ENCODE results near the gene FSTL5.

Gene FSTL5

GRCh38 chr4:161792991-161793390, 370.8 kb downstream of the FSTL5 start:
- no peak overlapping the region for H3K27ac ChIP-seq (ENCODE audit: low read length)
- H3K36me3 ChIP-seq (replicated peaks; ENCODE audit: insufficient read depth, low read length): no peaks in the 10 kb centered on the region
- no peaks in the 10 kb centered on the region for H4K20me1 ChIP-seq (ENCODE audit: insufficient read depth, low read length)
- H3K9me2 ChIP-seq (replicated peaks; ENCODE audit: insufficient read depth, low read length): no peaks in the 10 kb centered on the region
- H3K9ac ChIP-seq (ENCODE audit: low read length): no peak overlapping the region
- no peak overlapping the region for H3K4me3 ChIP-seq (ENCODE audit: low read length)
- H3K79me2 ChIP-seq (ENCODE audit: low read length): no peaks in the 10 kb centered on the region
- H3K4me1 ChIP-seq (ENCODE audit: low read length): no peaks in the 10 kb centered on the region
- H2AFZ ChIP-seq (ENCODE audit: low read length): no peak overlapping the region
- no peak overlapping the region for H3K4me2 ChIP-seq (ENCODE audit: low read depth, low read length)
- H3F3A ChIP-seq (ENCODE audit: insufficient read depth, low read length): no peaks in the 10 kb centered on the region
- no peaks in the 10 kb centered on the region for H3K9me3 ChIP-seq (replicated peaks; ENCODE audit: insufficient read depth, low read length)
- H3K27me3 ChIP-seq (replicated peaks; ENCODE audit: insufficient read depth, low read length): no peaks in the 10 kb centered on the region
- TF ChIP-seq CTCF (IDR thresholded peaks at IDR 0.05; ENCODE audit: low read length) (no peak), EZH2 (optimal IDR thresholded peaks at IDR 0.05; ENCODE audit: low read depth, low read length) (no peak), EZH2phosphoT487 (IDR thresholded peaks at IDR 0.05; ENCODE audit: low read length) (no peak)
- no peak for DNase-seq

GRCh38 chr4:161791796-161792556, 371.8 kb downstream of the FSTL5 start:
- Histone ChIP-seq H3F3A (ENCODE audit: insufficient read depth, low read length) (no peaks in the 10 kb centered on the region), H3K9ac (ENCODE audit: low read length) (no peak overlapping the region), H3K4me1 (ENCODE audit: low read length) (no peaks in the 10 kb centered on the region), H3K27me3 (replicated peaks; ENCODE audit: insufficient read depth, low read length) (no peaks in the 10 kb centered on the region), H3K36me3 (replicated peaks; ENCODE audit: insufficient read depth, low read length) (no peaks in the 10 kb centered on the region), H4K20me1 (ENCODE audit: insufficient read depth, low read length) (no peaks in the 10 kb centered on the region), H3K4me2 (ENCODE audit: low read depth, low read length) (no peak overlapping the region), H3K4me3 (ENCODE audit: low read length) (no peak overlapping the region), H3K27ac (ENCODE audit: low read length) (no peak overlapping the region), H3K9me2 (replicated peaks; ENCODE audit: insufficient read depth, low read length) (no peaks in the 10 kb centered on the region), H3K9me3 (replicated peaks; ENCODE audit: insufficient read depth, low read length) (no peaks in the 10 kb centered on the region), H3K79me2 (ENCODE audit: low read length) (no peaks in the 10 kb centered on the region), H2AFZ (ENCODE audit: low read length) (no peak overlapping the region)
- DNase-seq: no peak
- TF ChIP-seq CTCF (IDR thresholded peaks at IDR 0.05; ENCODE audit: low read length): no peak
- no peak for TF ChIP-seq EZH2 (optimal IDR thresholded peaks at IDR 0.05; ENCODE audit: low read depth, low read length)
- no peak for TF ChIP-seq EZH2phosphoT487 (IDR thresholded peaks at IDR 0.05; ENCODE audit: low read length)

DNA sequence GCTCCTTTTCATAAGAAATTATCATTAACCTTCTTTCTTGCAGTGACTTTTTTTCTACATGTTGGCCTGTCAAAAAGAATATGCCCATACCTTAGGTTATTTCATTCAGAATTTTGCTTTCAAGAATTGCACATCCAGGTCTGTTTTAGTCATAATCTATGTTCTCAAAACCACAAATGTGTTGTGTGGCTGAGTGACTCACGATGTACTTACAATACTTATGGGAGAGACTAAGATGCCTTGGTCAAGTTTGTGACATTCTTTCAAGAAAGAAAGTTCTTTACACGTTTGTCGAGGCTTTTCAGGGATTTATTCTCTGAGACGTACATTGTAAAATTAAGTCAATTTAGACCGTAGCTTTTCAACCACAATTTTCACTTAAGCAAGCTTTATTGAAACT, 396.7 kb downstream of the FSTL5 start:
- H3K9ac ChIP-seq (ENCODE audit: low read length): no peak overlapping the region
- H3K36me3 ChIP-seq (replicated peaks; ENCODE audit: insufficient read depth, low read length): no peaks in the 10 kb centered on the region
- no peaks in the 10 kb centered on the region for H3F3A ChIP-seq (ENCODE audit: insufficient read depth, low read length)
- H3K4me1 ChIP-seq (ENCODE audit: low read length): no peaks in the 10 kb centered on the region
- no peak overlapping the region for H3K27ac ChIP-seq (ENCODE audit: low read length)
- no peaks in the 10 kb centered on the region for H3K9me3 ChIP-seq (replicated peaks; ENCODE audit: insufficient read depth, low read length)
- no peaks in the 10 kb centered on the region for H4K20me1 ChIP-seq (ENCODE audit: insufficient read depth, low read length)
- no peaks in the 10 kb centered on the region for H3K27me3 ChIP-seq (replicated peaks; ENCODE audit: insufficient read depth, low read length)
- TF ChIP-seq EZH2 (optimal IDR thresholded peaks at IDR 0.05; ENCODE audit: low read depth, low read length) (no peak), CTCF (IDR thresholded peaks at IDR 0.05; ENCODE audit: low read length) (no peak), EZH2phosphoT487 (IDR thresholded peaks at IDR 0.05; ENCODE audit: low read length) (no peak)
- no peaks in the 10 kb centered on the region for H3K9me2 ChIP-seq (replicated peaks; ENCODE audit: insufficient read depth, low read length)
- no peaks in the 10 kb centered on the region for H3K79me2 ChIP-seq (ENCODE audit: low read length)
- no peak for DNase-seq
- H3K4me3 ChIP-seq (ENCODE audit: low read length): no peak overlapping the region
- H3K4me2 ChIP-seq (ENCODE audit: low read depth, low read length): no peak overlapping the region
- H2AFZ ChIP-seq (ENCODE audit: low read length): no peak overlapping the region
